Loucy (cell line): Measurements from ENCODE around the gene TSPEAR.

Experiments used
- H2AFZ ChIP-seq: fragments of 200-600 bp; sonication (generic); 2 replicates; pipeline ENCODE4 v1.6.0; 2016; ENCODE audit warnings: antibody characterized with exemption, mild to moderate bottlenecking, low read length, moderate library complexity
- H3F3A ChIP-seq: fragments of 200-600 bp; 2 replicates; pipeline ENCODE4 v1.6.0; 2016; ENCODE audit warnings: antibody characterized with exemption, low read depth, mild to moderate bottlenecking
- H3K27me3 ChIP-seq: fragments of 200-600 bp; sonication (generic); 2 replicates; pipeline ENCODE4 v1.6.1; 2014; ENCODE audit warnings: low read length, mild to moderate bottlenecking; ENCODE audit not compliant: insufficient read depth, poor library complexity, severe bottlenecking
- H3K36me3 ChIP-seq: fragments of 200-600 bp; sonication (generic); 2 replicates; pipeline ENCODE4 v1.6.1; 2016; ENCODE audit warnings: low read length; ENCODE audit not compliant: insufficient read depth
- H3K4me1 ChIP-seq: fragments of 200-600 bp; sonication (generic); 2 replicates; pipeline ENCODE4 v1.5.1; 2014; ENCODE audit warnings: low read length, mild to moderate bottlenecking; ENCODE audit not compliant: insufficient read depth, poor library complexity, severe bottlenecking
- H3K4me2 ChIP-seq: fragments of 200-600 bp; sonication (generic); 2 replicates; pipeline ENCODE4 v1.6.0; 2014; ENCODE audit warnings: antibody characterized with exemption, low read length, low read depth, mild to moderate bottlenecking; ENCODE audit not compliant: poor library complexity, severe bottlenecking
- H3K4me3 ChIP-seq: fragments of 200-600 bp; sonication (generic); 2 replicates; pipeline ENCODE4 v1.5.1; 2014; ENCODE audit warnings: low read length, mild to moderate bottlenecking, mixed read lengths; ENCODE audit not compliant: poor library complexity, severe bottlenecking
- H3K79me2 ChIP-seq: fragments of 200-600 bp; sonication (generic); 2 replicates; pipeline ENCODE4 v1.6.1; 2014; ENCODE audit warnings: low read length; ENCODE audit not compliant: insufficient read depth
- H3K9ac ChIP-seq: fragments of 200-600 bp; sonication (generic); 2 replicates; pipeline ENCODE4 v1.6.0; 2014; ENCODE audit warnings: mild to moderate bottlenecking, low read depth, low read length, moderate library complexity; ENCODE audit not compliant: poor library complexity, severe bottlenecking
- H3K9me2 ChIP-seq: fragments of 200-600 bp; sonication (generic); replicated peaks from 2 replicates; pipeline ENCODE4 v1.6.1; 2016; ENCODE audit warnings: low read depth, low read length, mixed read lengths
- H3K9me3 ChIP-seq: fragments of 200-600 bp; sonication (generic); 2 replicates; pipeline ENCODE4 v1.6.1; 2014; ENCODE audit warnings: mild to moderate bottlenecking, antibody characterized with exemption, low read length, low read depth; ENCODE audit not compliant: insufficient read depth
- H4K20me1 ChIP-seq: fragments of 200-600 bp; sonication (generic); 2 replicates; pipeline ENCODE4 v1.6.0; 2014; ENCODE audit warnings: antibody characterized with exemption, low read length, mild to moderate bottlenecking; ENCODE audit not compliant: insufficient read depth, poor library complexity, severe bottlenecking
- CTCF ChIP-seq: fragments of 200-600 bp; sonication (generic); conservative IDR thresholded peaks from 2 replicates; pipeline ENCODE4 v1.5.1; 2014; ENCODE audit warnings: mild to moderate bottlenecking, antibody characterized with exemption, low read length
- EZH2phosphoT487 ChIP-seq: fragments of 200-600 bp; IDR thresholded peaks from 2 replicates; pipeline ENCODE4 v1.6.1; 2018; ENCODE audit warnings: antibody characterized with exemption, mild to moderate bottlenecking, moderate library complexity, borderline replicate concordance

Gene TSPEAR

GRCh38 chr21:44756423-44757185 lies 45.2 kb upstream of the TSPEAR start:
- H3K36me3 ChIP-seq: no peaks in the 10 kb centered on the region
- no peaks in the 10 kb centered on the region for H4K20me1 ChIP-seq
- H3K4me1 ChIP-seq: no peaks in the 10 kb centered on the region
- no peak overlapping the region for H2AFZ ChIP-seq
- no peaks in the 10 kb centered on the region for H3K9me3 ChIP-seq
- no peaks in the 10 kb centered on the region for H3K27me3 ChIP-seq
- H3F3A ChIP-seq: no peaks in the 10 kb centered on the region
- no peak overlapping the region for H3K4me2 ChIP-seq
- no peaks in the 10 kb centered on the region for H3K79me2 ChIP-seq
- H3K9me2 ChIP-seq: no peaks in the 10 kb centered on the region
- H3K9ac ChIP-seq: no peak overlapping the region
- TF ChIP-seq EZH2phosphoT487 (no peak), CTCF (no peak)
- no peak overlapping the region for H3K4me3 ChIP-seq

- no peaks in the 10 kb centered on the region for H3K27me3 ChIP-seq
- H4K20me1 ChIP-seq: no peaks in the 10 kb centered on the region
- H3K9me2 ChIP-seq: no peaks in the 10 kb centered on the region
- TF ChIP-seq CTCF (no peak), EZH2phosphoT487 (no peak)
- no peaks in the 10 kb centered on the region for H3K36me3 ChIP-seq
- H3K79me2 ChIP-seq: no peaks in the 10 kb centered on the region
- no peaks in the 10 kb centered on the region for H3K9me3 ChIP-seq
- no peak overlapping the region for H3K4me3 ChIP-seq
- H3F3A ChIP-seq: no peaks in the 10 kb centered on the region
- H3K9ac ChIP-seq: no peak overlapping the region
- H3K4me1 ChIP-seq: no peaks in the 10 kb centered on the region
- no peak overlapping the region for H2AFZ ChIP-seq
- no peak overlapping the region for H3K4me2 ChIP-seq
These were observed 43.9 kb upstream of the TSPEAR start for GRCh38 chr21:44755227-44755626.

GRCh38 chr21:44753357-44753756 lies 42.0 kb upstream of the TSPEAR start:
- H3K27me3 ChIP-seq: no peaks in the 10 kb centered on the region
- H3K4me2 ChIP-seq: no peak overlapping the region

More at GRCh38 chr21:44753357-44753756, 42.0 kb upstream of the TSPEAR start:
- Histone ChIP-seq H3K4me3 (no peak overlapping the region), H3K4me1 (no peaks in the 10 kb centered on the region), H2AFZ (no peak overlapping the region), H3K9me3 (no peaks in the 10 kb centered on the region), H3K36me3 (no peaks in the 10 kb centered on the region), H3K9me2 (no peaks in the 10 kb centered on the region), H4K20me1 (no peaks in the 10 kb centered on the region), H3F3A (no peaks in the 10 kb centered on the region), H3K9ac (no peak overlapping the region), H3K79me2 (no peaks in the 10 kb centered on the region)
- TF ChIP-seq EZH2phosphoT487 (no peak), CTCF (no peak)
